ENCODE measurements around the gene ERICH6.
"Not testable (repeated sequence)": the region's sequence is repeated elsewhere in the genome, so short reads cannot be mapped to it uniquely, and the experiment has no call there.

Gene ERICH6

DNA sequence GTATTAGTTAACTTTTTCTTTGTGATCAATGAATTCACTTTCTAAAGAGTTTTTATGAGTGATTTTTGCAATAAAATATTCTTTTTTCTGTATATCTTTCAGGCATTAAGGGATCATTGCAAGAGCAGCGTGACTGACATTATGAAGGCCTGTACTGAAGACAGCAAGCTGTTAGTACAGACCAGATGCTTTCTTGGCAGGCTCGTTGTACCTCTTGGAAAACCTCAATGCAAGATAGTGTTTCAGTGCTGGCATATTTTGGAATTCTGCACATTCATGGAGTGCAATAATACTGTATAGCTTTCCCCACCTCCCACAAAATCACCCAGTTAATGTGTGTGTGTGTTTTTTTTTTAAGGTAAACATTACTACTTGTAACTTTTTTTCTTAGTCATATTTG is 76.2 kb downstream of the ERICH6 start:
- H3K4me3 ChIP-seq (ENCODE audit: low read depth, low read length), result no peak overlapping the region
- ChIA-PET CTCF (no interaction called here), POLR2A (no interaction called here)
- no peaks in the 10 kb centered on the region for H3K9me3 ChIP-seq (ENCODE audit: control insufficient read depth, insufficient read depth, low read depth, low read length)
- TF ChIP-seq SETDB1 (IDR thresholded peaks at IDR 0.05; ENCODE audit: insufficient read length, low read length), result no peak
- H3K4me1 ChIP-seq (ENCODE audit: control insufficient read depth, insufficient read depth, low read length), result peaks cover 6% of the 10 kb centered on the region
- H3K36me3 ChIP-seq (ENCODE audit: control insufficient read depth in 2 of 2, insufficient read depth in 1 of 2, low read length in 2 of 2), result peaks cover 12 to 38% of the 10 kb centered on the region in 2 experiments; a peak in 2 of 3 replicates
- no peak overlapping the region for H3K27ac ChIP-seq (ENCODE audit: extremely low read depth, low read depth, low read length)

DNA sequence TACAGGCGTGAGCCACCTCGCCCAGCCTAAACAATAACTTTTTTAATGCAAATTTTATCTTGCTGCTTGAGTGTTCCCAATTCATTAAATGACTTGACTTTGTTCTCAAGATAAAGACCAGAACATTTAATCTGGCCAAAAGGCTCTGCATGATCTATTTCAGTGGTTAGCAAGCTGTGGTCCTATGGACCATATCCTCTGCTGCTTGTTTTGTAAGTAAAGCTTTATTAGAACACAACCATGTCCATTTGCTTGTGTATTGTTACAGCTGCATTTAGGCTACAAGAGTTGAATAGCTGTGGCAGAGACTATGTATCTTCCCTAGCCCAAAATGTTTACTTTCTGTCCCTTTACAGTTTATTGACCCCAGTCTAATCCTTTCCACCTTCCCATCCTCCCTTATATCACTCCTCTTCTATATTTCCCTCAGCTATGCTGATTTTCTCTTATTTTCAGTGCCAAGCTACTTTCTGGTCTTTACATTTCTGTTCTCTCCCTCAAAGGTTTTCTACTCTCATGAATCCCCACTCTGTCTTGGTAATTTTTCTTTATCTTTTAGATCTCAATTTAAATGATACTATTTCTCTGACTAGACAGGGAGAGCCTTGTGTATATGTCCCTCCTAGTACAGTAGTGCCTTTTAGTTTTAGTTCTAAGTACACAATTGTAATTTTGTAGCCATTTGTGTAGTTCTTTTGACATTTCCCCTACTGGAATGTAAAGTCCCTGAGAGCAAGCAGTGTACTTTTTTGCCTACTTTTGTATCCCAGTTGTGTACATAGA is 77.4 kb downstream of the ERICH6 start:
- CTCF ChIA-PET, result interaction anchor here (1.1 kb wide), 1 partner anchor 98 kb away, joined by 3 read pairs; no protein-coding TSS in a partner anchor
- Histone ChIP-seq H3K36me3 (ENCODE audit: control insufficient read depth in 2 of 2, insufficient read depth in 1 of 2, low read length in 2 of 2) (peaks cover 12 to 38% of the 10 kb centered on the region in 2 experiments; a peak in 2 of 3 replicates), H3K9me3 (ENCODE audit: control insufficient read depth, insufficient read depth, low read depth, low read length) (no peaks in the 10 kb centered on the region), H3K27ac (ENCODE audit: extremely low read depth, low read depth, low read length) (no peak overlapping the region), H3K4me3 (ENCODE audit: low read depth, low read length) (no peak overlapping the region), H3K4me1 (ENCODE audit: control insufficient read depth, insufficient read depth, low read length) (peaks cover 6% of the 10 kb centered on the region)
- POLR2A ChIA-PET, result interaction anchor here (0.7 kb wide), 1 partner anchor 13 kb away, joined by 3 read pairs; no protein-coding TSS in a partner anchor
- TF ChIP-seq ZNF664 (tag by site-specific recombination; IDR thresholded peaks at IDR 0.05) (no peak), ZNF530 (tag by site-specific recombination; IDR thresholded peaks at IDR 0.05; ENCODE audit: low read depth) (no peak), ZNF768 (tag by site-specific recombination; IDR thresholded peaks at IDR 0.05) (no peak), ZNF670 (tag by site-specific recombination; IDR thresholded peaks at IDR 0.05; ENCODE audit: low read depth) (no peak), ZNF155 (tag by site-specific recombination; IDR thresholded peaks at IDR 0.05) (no peak)

DNA sequence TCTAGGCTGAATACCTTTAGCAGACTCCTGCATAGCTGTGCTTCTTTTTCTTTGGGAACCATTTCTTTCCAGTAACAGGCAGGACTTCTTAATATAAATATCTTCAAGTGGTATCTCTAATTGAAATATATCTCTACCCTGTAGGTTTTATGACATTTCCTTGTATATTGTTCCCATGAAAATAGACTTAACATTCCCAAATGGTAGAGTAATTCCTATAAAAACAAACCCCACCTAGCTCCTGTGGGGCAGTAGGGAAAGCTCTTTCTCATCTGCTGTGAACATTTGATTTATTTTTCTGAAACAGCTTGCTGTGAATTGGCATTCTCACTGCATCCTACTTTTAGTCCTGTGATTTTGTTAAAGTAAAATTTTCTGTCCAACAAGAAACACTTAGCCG is 79.8 kb downstream of the ERICH6 start:
- Histone ChIP-seq H3K4me1 (ENCODE audit: control insufficient read depth, insufficient read depth, low read length) (peaks cover 6% of the 10 kb centered on the region), H3K9me3 (ENCODE audit: control insufficient read depth, insufficient read depth, low read depth, low read length) (no peaks in the 10 kb centered on the region), H3K27ac (ENCODE audit: extremely low read depth, low read depth, low read length) (no peak overlapping the region), H3K4me3 (ENCODE audit: low read depth, low read length) (no peak overlapping the region), H3K36me3 (ENCODE audit: control insufficient read depth in 2 of 2, insufficient read depth in 1 of 2, low read length in 2 of 2) (peaks cover 12 to 28% of the 10 kb centered on the region in 2 experiments; a peak in 2 of 3 replicates)
- CTCF ChIA-PET, result no interaction called here
- POLR2A ChIA-PET, result no interaction called here
- TF ChIP-seq ZNF701 (tag by site-specific recombination; IDR thresholded peaks at IDR 0.05) (no peak), FEZF1 (tag by site-specific recombination; IDR thresholded peaks at IDR 0.05) (peak; percentile 67), ZIC2 (tag by site-specific recombination; IDR thresholded peaks at IDR 0.05) (peak; percentile 59), GLIS1 (tag by site-specific recombination; IDR thresholded peaks at IDR 0.05) (peak; percentile 43; the same call in 1 of the 2 replicates), ZXDB (tag by site-specific recombination; IDR thresholded peaks at IDR 0.05) (peak; percentile 32; the same call in 1 of the 2 replicates), ZNF843 (tag by site-specific recombination; IDR thresholded peaks at IDR 0.05) (0 out of 2 replicates have a peak, but pooled peaks have one; percentile 43), ZNF561 (tag by site-specific recombination; IDR thresholded peaks at IDR 0.05; ENCODE audit: borderline replicate concordance) (0 out of 2 replicates have a peak, but pooled peaks have one; percentile 30), OSR2 (tag by site-specific recombination; IDR thresholded peaks at IDR 0.05) (peak; percentile 20; the same call in 1 of the 2 replicates)
- TF ChIP-seq, protein P1, sequence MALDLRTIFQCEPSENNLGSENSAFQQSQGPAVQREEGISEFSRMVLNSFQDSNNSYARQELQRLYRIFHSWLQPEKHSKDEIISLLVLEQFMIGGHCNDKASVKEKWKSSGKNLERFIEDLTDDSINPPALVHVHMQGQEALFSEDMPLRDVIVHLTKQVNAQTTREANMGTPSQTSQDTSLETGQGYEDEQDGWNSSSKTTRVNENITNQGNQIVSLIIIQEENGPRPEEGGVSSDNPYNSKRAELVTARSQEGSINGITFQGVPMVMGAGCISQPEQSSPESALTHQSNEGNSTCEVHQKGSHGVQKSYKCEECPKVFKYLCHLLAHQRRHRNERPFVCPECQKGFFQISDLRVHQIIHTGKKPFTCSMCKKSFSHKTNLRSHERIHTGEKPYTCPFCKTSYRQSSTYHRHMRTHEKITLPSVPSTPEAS (tag by site-specific recombination; IDR thresholded peaks at IDR 0.05), result no peak
- TF ChIP-seq, protein P2, sequence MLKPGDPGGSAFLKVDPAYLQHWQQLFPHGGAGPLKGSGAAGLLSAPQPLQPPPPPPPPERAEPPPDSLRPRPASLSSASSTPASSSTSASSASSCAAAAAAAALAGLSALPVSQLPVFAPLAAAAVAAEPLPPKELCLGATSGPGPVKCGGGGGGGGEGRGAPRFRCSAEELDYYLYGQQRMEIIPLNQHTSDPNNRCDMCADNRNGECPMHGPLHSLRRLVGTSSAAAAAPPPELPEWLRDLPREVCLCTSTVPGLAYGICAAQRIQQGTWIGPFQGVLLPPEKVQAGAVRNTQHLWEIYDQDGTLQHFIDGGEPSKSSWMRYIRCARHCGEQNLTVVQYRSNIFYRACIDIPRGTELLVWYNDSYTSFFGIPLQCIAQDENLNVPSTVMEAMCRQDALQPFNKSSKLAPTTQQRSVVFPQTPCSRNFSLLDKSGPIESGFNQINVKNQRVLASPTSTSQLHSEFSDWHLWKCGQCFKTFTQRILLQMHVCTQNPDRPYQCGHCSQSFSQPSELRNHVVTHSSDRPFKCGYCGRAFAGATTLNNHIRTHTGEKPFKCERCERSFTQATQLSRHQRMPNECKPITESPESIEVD (tag by site-specific recombination; IDR thresholded peaks at IDR 0.05), result peak; percentile 78
- TF ChIP-seq, protein P3, sequence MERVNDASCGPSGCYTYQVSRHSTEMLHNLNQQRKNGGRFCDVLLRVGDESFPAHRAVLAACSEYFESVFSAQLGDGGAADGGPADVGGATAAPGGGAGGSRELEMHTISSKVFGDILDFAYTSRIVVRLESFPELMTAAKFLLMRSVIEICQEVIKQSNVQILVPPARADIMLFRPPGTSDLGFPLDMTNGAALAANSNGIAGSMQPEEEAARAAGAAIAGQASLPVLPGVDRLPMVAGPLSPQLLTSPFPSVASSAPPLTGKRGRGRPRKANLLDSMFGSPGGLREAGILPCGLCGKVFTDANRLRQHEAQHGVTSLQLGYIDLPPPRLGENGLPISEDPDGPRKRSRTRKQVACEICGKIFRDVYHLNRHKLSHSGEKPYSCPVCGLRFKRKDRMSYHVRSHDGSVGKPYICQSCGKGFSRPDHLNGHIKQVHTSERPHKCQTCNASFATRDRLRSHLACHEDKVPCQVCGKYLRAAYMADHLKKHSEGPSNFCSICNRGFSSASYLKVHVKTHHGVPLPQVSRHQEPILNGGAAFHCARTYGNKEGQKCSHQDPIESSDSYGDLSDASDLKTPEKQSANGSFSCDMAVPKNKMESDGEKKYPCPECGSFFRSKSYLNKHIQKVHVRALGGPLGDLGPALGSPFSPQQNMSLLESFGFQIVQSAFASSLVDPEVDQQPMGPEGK (tag by site-specific recombination; IDR thresholded peaks at IDR 0.05), result no peak

DNA sequence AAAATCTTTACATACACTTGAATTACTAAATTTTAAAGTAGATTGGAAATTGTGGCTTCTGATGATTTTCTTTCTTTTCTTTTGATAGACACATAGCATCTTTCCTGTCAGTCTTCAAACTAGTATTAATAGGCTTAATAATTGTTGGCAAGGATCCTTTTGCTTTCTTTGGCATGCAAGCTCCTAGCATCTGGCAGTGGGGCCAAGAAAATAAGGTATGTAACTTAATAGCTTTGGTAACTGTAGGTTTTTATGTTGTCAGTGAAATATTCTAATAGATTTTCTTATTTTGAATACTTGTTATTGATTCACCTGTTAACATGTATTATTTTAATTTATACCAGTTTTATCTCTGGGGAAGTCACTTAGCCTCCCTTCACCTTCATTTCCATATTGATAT is 80.8 kb downstream of the ERICH6 start:
- H3K9me3 ChIP-seq (ENCODE audit: control insufficient read depth, insufficient read depth, low read depth, low read length); H3K4me1 ChIP-seq (ENCODE audit: control insufficient read depth, insufficient read depth, low read length); H3K27ac ChIP-seq (ENCODE audit: extremely low read depth, low read depth, low read length); H3K4me3 ChIP-seq (ENCODE audit: low read depth, low read length); POLR2A ChIA-PET: not testable (repeated sequence)
- peaks cover 12 to 26% of the 10 kb centered on the region in 2 experiments; a peak in 2 of 3 replicates for H3K36me3 ChIP-seq (ENCODE audit: control insufficient read depth in 2 of 2, insufficient read depth in 1 of 2, low read length in 2 of 2)
- CTCF ChIA-PET, result interaction anchor here (0.6 kb wide), 1 partner anchor 101 kb away, joined by 6 read pairs; no protein-coding TSS in a partner anchor
